HCEC 1CT (cell line): ENCODE data around the gene SPATA20.

Experiments
- DNase-seq: peaks from one replicate; pipeline ENCODE4 v3.0.0-alpha.2; 2017

Gene SPATA20

GRCh38 chr17:50541402-50541715 is 5.6 kb upstream of the SPATA20 start:
- no peak for DNase-seq

- peak; percentile 71 for DNase-seq
Observed at GRCh38 chr17:50541716-50542688, 5.0 kb upstream of the SPATA20 start.

- no peak for DNase-seq
Observed at GRCh38 chr17:50542795-50543774, 3.9 kb upstream of the SPATA20 start.

- no peak for DNase-seq
Observed at GRCh38 chr17:50544516-50544915, 2.5 kb upstream of the SPATA20 start.

- no peak for DNase-seq
Observed at GRCh38 chr17:50545311-50545710, 1.7 kb upstream of the SPATA20 start.

- no peak for DNase-seq
Observed at GRCh38 chr17:50546701-50547034, 306 bp upstream of the SPATA20 start.

GRCh38 chr17:50547736-50548083 is 736 bp downstream of the SPATA20 start:
- DNase-seq = no peak

- no peak for DNase-seq
Observed at GRCh38 chr17:50548831-50549230, 1.9 kb downstream of the SPATA20 start.

GRCh38 chr17:50549256-50549941 is 2.4 kb downstream of the SPATA20 start:
- no peak for DNase-seq

- DNase-seq = no peak
Observed at GRCh38 chr17:50549969-50550368, 3.0 kb downstream of the SPATA20 start.

- peak; percentile 73 for DNase-seq
Observed at GRCh38 chr17:50550661-50551432, 3.9 kb downstream of the SPATA20 start.

GRCh38 chr17:50551433-50551815 is 4.5 kb downstream of the SPATA20 start:
- no peak for DNase-seq

- no peak for DNase-seq
Observed at GRCh38 chr17:50551884-50552283, 4.9 kb downstream of the SPATA20 start.

- no peak for DNase-seq
Observed at GRCh38 chr17:50554201-50554600, 7.2 kb downstream of the SPATA20 start.

- no peak for DNase-seq
Observed at GRCh38 chr17:50556803-50557202, 9.8 kb downstream of the SPATA20 start.

GRCh38 chr17:50557630-50558029 is 10.7 kb downstream of the SPATA20 start:
- no peak for DNase-seq

- no peak for DNase-seq
Observed at GRCh38 chr17:50558091-50558490, 11.1 kb downstream of the SPATA20 start.

- no peak for DNase-seq
Observed at GRCh38 chr17:50558581-50558940, 11.6 kb downstream of the SPATA20 start.

- no peak for DNase-seq
Observed at GRCh38 chr17:50558941-50559614, 12.1 kb downstream of the SPATA20 start.

- DNase-seq = peak; percentile 55
Observed at GRCh38 chr17:50559674-50560184, 12.8 kb downstream of the SPATA20 start.

GRCh38 chr17:50560185-50560824 is 13.3 kb downstream of the SPATA20 start, which contains the start of gene CACNA1G:
Gene CACNA1G (plus strand): TSS chr17:50560715. CDS start chr17:50561460, 745 bp downstream.
- peak; percentile 92 for DNase-seq
